OCI-LY3 (cell line): Measurements from ENCODE around the gene CUBN.

Experiments used
- H2AFZ ChIP-seq: fragments of 200-600, 300-600 bp; shearing (Covaris generic); 2 replicates; pipeline ENCODE4 v1.6.0; 2014; ENCODE audit warnings: antibody characterized with exemption, low read depth, low read length
- H3K27ac ChIP-seq: fragments of 200-600, 300-600 bp; sonication (generic); 2 replicates; pipeline ENCODE4 v1.5.1; 2014; ENCODE audit warnings: mild to moderate bottlenecking, low read length, moderate library complexity, mixed read lengths
- H3K27me3 ChIP-seq: fragments of 200-600, 300-600 bp; sonication (generic); 2 replicates; pipeline ENCODE4 v1.6.1; 2014; ENCODE audit warnings: low read depth, low read length, mixed read lengths
- H3K36me3 ChIP-seq: fragments of 200-600, 300-600 bp; sonication (generic); replicated peaks from 2 replicates; pipeline ENCODE3; 2014; ENCODE audit warnings: low read depth, low read length, mixed read lengths
- H3K4me1 ChIP-seq: fragments of 300-600, 200-600 bp; sonication (generic); 2 replicates; pipeline ENCODE4 v1.6.1; 2014; ENCODE audit warnings: low read length, mixed read lengths
- H3K4me2 ChIP-seq: fragments of 200-600, 300-600 bp; sonication (generic); 2 replicates; pipeline ENCODE4 v1.6.1; 2014; ENCODE audit warnings: low read length, mixed read lengths
- H3K4me3 ChIP-seq: fragments of 300-600, 200-600 bp; sonication (generic); 2 replicates; pipeline ENCODE4 v1.5.1; 2014; ENCODE audit warnings: antibody characterized with exemption, mild to moderate bottlenecking, low read length, moderate library complexity
- H3K79me2 ChIP-seq: fragments of 300-600, 200-600 bp; shearing (Covaris generic); 2 replicates; pipeline ENCODE4 v1.6.1; 2014; ENCODE audit warnings: mild to moderate bottlenecking, low read length, mixed read lengths
- H3K9ac ChIP-seq: fragments of 300-600, 200-600 bp; shearing (Covaris generic); 2 replicates; pipeline ENCODE4 v1.6.0; 2014; ENCODE audit warnings: mild to moderate bottlenecking, low read length, moderate library complexity
- H3K9me3 ChIP-seq: fragments of 200-600, 300-600 bp; shearing (Covaris generic); 2 replicates; pipeline ENCODE4 v1.6.1; 2014; ENCODE audit warnings: low read length, mixed read lengths; ENCODE audit not compliant: insufficient read depth
- H4K20me1 ChIP-seq: fragments of 200-600, 300-600 bp; sonication (generic); 2 replicates; pipeline ENCODE4 v1.6.1; 2016; ENCODE audit warnings: low read length, mixed read lengths; ENCODE audit not compliant: insufficient read depth
- EZH2phosphoT487 ChIP-seq: fragments of 200-600 bp; shearing (Covaris generic); IDR thresholded peaks from 2 replicates; pipeline ENCODE4 v1.6.1; 2018; ENCODE audit warnings: antibody characterized with exemption, mixed run types, low read depth
- TF ChIP-seq, protein P1 (sequence below): fragments of 200-600, 300-600 bp; sonication (generic); IDR thresholded peaks from 2 replicates; pipeline ENCODE4 v1.5.1; 2014; ENCODE audit warnings: antibody characterized with exemption, low read length, low read depth

The CUBN gene

GRCh38 chr10:17037910-17038309, 91.7 kb downstream of the CUBN start:
- Histone ChIP-seq H3K9me3 (no peaks in the 10 kb centered on the region), H3K36me3 (no peaks in the 10 kb centered on the region), H3K9ac (no peak overlapping the region), H3K79me2 (no peaks in the 10 kb centered on the region), H4K20me1 (no peaks in the 10 kb centered on the region), H3K4me3 (no peak overlapping the region), H2AFZ (no peak overlapping the region), H3K4me1 (no peaks in the 10 kb centered on the region), H3K27ac (no peak overlapping the region), H3K4me2 (no peak overlapping the region), H3K27me3 (no peaks in the 10 kb centered on the region)
- no peak for TF ChIP-seq EZH2phosphoT487
- TF ChIP-seq, protein P1, sequence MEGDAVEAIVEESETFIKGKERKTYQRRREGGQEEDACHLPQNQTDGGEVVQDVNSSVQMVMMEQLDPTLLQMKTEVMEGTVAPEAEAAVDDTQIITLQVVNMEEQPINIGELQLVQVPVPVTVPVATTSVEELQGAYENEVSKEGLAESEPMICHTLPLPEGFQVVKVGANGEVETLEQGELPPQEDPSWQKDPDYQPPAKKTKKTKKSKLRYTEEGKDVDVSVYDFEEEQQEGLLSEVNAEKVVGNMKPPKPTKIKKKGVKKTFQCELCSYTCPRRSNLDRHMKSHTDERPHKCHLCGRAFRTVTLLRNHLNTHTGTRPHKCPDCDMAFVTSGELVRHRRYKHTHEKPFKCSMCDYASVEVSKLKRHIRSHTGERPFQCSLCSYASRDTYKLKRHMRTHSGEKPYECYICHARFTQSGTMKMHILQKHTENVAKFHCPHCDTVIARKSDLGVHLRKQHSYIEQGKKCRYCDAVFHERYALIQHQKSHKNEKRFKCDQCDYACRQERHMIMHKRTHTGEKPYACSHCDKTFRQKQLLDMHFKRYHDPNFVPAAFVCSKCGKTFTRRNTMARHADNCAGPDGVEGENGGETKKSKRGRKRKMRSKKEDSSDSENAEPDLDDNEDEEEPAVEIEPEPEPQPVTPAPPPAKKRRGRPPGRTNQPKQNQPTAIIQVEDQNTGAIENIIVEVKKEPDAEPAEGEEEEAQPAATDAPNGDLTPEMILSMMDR: no peak

GRCh38 chr10:17035446-17035845, 94.2 kb downstream of the CUBN start:
- TF ChIP-seq EZH2phosphoT487: no peak
- TF ChIP-seq, protein P1: no peak
- no peak overlapping the region for H2AFZ ChIP-seq
- H3K36me3 ChIP-seq: no peaks in the 10 kb centered on the region
- no peaks in the 10 kb centered on the region for H3K9me3 ChIP-seq
- no peak overlapping the region for H3K4me3 ChIP-seq
- H3K4me1 ChIP-seq: no peaks in the 10 kb centered on the region
- H3K4me2 ChIP-seq: no peak overlapping the region
- no peaks in the 10 kb centered on the region for H3K27me3 ChIP-seq
- no peaks in the 10 kb centered on the region for H4K20me1 ChIP-seq
- no peak overlapping the region for H3K27ac ChIP-seq
- H3K79me2 ChIP-seq: no peaks in the 10 kb centered on the region
- no peak overlapping the region for H3K9ac ChIP-seq

GRCh38 chr10:17033529-17034260, 95.9 kb downstream of the CUBN start:
- no peak for TF ChIP-seq EZH2phosphoT487
- TF ChIP-seq, protein P1: no peak

DNA sequence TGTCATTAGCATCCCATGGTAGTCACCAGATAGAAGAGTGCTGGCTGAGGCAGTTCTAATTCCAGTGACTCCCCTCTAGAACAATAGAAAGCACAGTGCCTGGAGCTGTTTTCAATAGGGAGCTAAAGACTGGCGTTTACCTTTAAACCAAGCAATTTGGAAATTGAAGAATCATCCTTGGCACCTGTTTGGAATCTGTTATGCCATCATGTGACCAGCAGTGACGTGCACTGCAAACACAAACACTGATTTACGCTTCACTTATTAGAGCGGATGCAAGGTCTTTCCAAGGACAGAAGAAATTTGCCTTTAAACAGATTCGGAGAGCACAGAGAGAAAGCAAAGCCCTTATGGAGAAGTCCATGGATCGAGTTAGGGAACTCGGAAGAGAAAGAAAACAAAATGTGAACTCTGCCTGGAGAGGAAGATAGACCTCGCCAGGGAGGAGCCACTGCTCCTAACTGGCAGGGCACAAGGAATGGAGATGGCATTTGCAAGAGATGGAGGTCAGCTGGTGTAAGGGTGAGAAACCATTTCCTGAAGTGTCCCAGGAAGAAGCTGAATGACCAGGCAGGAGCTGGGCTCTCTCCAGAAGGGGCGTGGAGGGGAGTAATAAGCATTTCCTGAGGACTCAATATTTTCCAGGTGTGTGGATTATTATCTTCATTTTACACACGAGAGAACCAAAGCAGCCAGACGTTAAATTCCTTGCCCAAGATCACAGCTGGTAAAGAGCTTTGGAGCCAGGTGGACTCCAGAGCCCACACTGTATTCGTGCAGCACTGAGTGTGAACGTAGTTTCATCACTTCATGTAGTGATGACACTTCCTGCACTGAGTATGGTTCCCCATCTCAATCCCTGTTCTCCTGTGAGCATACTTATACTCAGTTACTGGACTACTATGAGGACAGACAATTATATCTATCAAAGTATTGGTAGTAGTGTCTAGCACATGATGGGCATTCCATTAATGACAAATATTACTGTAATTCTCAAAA, 97.7 kb downstream of the CUBN start:
- no peaks in the 10 kb centered on the region for H3K79me2 ChIP-seq
- H3K4me1 ChIP-seq: no peaks in the 10 kb centered on the region
- H3K9ac ChIP-seq: no peak overlapping the region
- no peaks in the 10 kb centered on the region for H3K27me3 ChIP-seq
- H3K9me3 ChIP-seq: no peaks in the 10 kb centered on the region
- TF ChIP-seq, protein P1: no peak
- no peak for TF ChIP-seq EZH2phosphoT487
- no peak overlapping the region for H3K4me2 ChIP-seq
- no peak overlapping the region for H2AFZ ChIP-seq
- H3K4me3 ChIP-seq: no peak overlapping the region
- H3K27ac ChIP-seq: no peak overlapping the region
- no peaks in the 10 kb centered on the region for H3K36me3 ChIP-seq
- no peaks in the 10 kb centered on the region for H4K20me1 ChIP-seq

More at GRCh38 chr10:17033529-17034260, 95.9 kb downstream of the CUBN start:
- no peaks in the 10 kb centered on the region for H3K27me3 ChIP-seq
- H4K20me1 ChIP-seq: no peaks in the 10 kb centered on the region
- H3K4me3 ChIP-seq: no peak overlapping the region
- no peaks in the 10 kb centered on the region for H3K9me3 ChIP-seq
- no peak overlapping the region for H3K4me2 ChIP-seq
- no peaks in the 10 kb centered on the region for H3K36me3 ChIP-seq
- H2AFZ ChIP-seq: no peak overlapping the region
- H3K4me1 ChIP-seq: no peaks in the 10 kb centered on the region
- H3K27ac ChIP-seq: no peak overlapping the region
- no peaks in the 10 kb centered on the region for H3K79me2 ChIP-seq
- no peak overlapping the region for H3K9ac ChIP-seq
